ENCODE measurements around the gene HDAC9. TPM values are rescaled to one million over a fixed set of nuclear protein-coding genes. Genes with fewer than 3 reads are reported as not detected.

The HDAC9 gene
- total RNA-seq, 1 experiment from 2014 or later = 7.7 TPM

GRCh38 chr7:18654709-18655108 is 159.2 kb downstream of the HDAC9 start:
- Mint-ChIP-seq H3K27ac (peak overlapping the region in 1 of 3 experiments; percentile 84; a peak in 1 of 7 replicates), H3K9me3 (no peaks in the 10 kb centered on the region), H3K27me3 (ENCODE audit: low read depth) (no peaks in the 10 kb centered on the region), H3K4me3 (no peak overlapping the region), H3K36me3 (ENCODE audit: insufficient read depth in 1 of 3, low read depth in 3 of 3) (no peaks in the 10 kb centered on the region), H3K4me1 (peaks cover 0 to 6% of the 10 kb centered on the region in 2 experiments; a peak in 1 of 4 replicates)
- Histone ChIP-seq H3K23ac (ENCODE audit: insufficient read length, low read depth, low read length) (no peak overlapping the region), H2BK120ac (ENCODE audit: low read depth, low read length, poor library complexity, severe bottlenecking) (no peak overlapping the region), H3K4me1 (ENCODE audit: insufficient read depth, low read length) (no peaks in the 10 kb centered on the region), H3K9ac (ENCODE audit: extremely low read depth, insufficient read length, low read length) (no peak overlapping the region), H4K8ac (replicated peaks; ENCODE audit: insufficient read length, low read depth, low read length) (no peak overlapping the region), H3K27me3 (ENCODE audit: insufficient read depth, low read length) (no peaks in the 10 kb centered on the region), H2AFZ (ENCODE audit: low read length) (no peak overlapping the region), H4K5ac (ENCODE audit: insufficient read length, low read depth, low read length) (no peak overlapping the region), H2BK12ac (ENCODE audit: insufficient read length, low read depth, low read length) (no peak overlapping the region), H2AK5ac (ENCODE audit: insufficient read length, low read length) (no peak overlapping the region), H3K23me2 (ENCODE audit: insufficient read length, low read depth, low read length, poor library complexity, severe bottlenecking) (no peaks in the 10 kb centered on the region), H3K27ac (ENCODE audit: insufficient read length, low read depth, low read length) (no peak overlapping the region), H4K91ac (ENCODE audit: insufficient read length, low read depth, low read length) (no peak overlapping the region), H3K79me2 (ENCODE audit: insufficient read depth, low read length) (no peaks in the 10 kb centered on the region), H3T11ph (ENCODE audit: low read length) (no peak overlapping the region), H3K18ac (ENCODE audit: insufficient read length, low read depth, low read length) (no peak overlapping the region), H4K20me1 (ENCODE audit: control insufficient read depth, insufficient read depth, insufficient read length) (no peaks in the 10 kb centered on the region), H3K4me2 (ENCODE audit: insufficient read depth, insufficient read length, low read length) (no peak overlapping the region), H3K9me3 (ENCODE audit: control insufficient read depth, low read depth, low read length) (no peaks in the 10 kb centered on the region), H2BK15ac (ENCODE audit: low read depth, low read length) (no peak overlapping the region), H3K79me1 (ENCODE audit: insufficient read depth, low read depth, low read length, poor library complexity, severe bottlenecking) (no peaks in the 10 kb centered on the region), H2BK5ac (ENCODE audit: insufficient read length, low read length) (no peak overlapping the region), H2BK20ac (ENCODE audit: low read depth, low read length, poor library complexity, severe bottlenecking) (no peak overlapping the region), H3K56ac (ENCODE audit: insufficient read length, low read depth, low read length) (no peak overlapping the region), H3K14ac (ENCODE audit: insufficient read depth, low read length) (no peak overlapping the region), H3K4ac (ENCODE audit: low read depth, low read length) (no peak overlapping the region)
- WGBS (ENCODE audit: extremely low coverage, insufficient read length, low lambda C conversion rate) = no CpG with 5 or more reads among the region's 9 CpGs
- DNase-seq = no peak
- TF ChIP-seq, protein P1, sequence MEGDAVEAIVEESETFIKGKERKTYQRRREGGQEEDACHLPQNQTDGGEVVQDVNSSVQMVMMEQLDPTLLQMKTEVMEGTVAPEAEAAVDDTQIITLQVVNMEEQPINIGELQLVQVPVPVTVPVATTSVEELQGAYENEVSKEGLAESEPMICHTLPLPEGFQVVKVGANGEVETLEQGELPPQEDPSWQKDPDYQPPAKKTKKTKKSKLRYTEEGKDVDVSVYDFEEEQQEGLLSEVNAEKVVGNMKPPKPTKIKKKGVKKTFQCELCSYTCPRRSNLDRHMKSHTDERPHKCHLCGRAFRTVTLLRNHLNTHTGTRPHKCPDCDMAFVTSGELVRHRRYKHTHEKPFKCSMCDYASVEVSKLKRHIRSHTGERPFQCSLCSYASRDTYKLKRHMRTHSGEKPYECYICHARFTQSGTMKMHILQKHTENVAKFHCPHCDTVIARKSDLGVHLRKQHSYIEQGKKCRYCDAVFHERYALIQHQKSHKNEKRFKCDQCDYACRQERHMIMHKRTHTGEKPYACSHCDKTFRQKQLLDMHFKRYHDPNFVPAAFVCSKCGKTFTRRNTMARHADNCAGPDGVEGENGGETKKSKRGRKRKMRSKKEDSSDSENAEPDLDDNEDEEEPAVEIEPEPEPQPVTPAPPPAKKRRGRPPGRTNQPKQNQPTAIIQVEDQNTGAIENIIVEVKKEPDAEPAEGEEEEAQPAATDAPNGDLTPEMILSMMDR (conservative IDR thresholded peaks at IDR 0.05) = no peak

Measured in H9 (cell line).